Mesendoderm (in vitro differentiated cells): Measurements from ENCODE around the gene MTIF3. TPM values are rescaled to one million over a fixed set of nuclear protein-coding genes. Genes with fewer than 3 reads are reported as not detected.

ENCODE experiments used
- DNase-seq: peaks from one replicate; pipeline ENCODE4 v3.0.0; 2013
- H2AK5ac ChIP-seq: 2 replicates; pipeline ENCODE4 v1.6.1; 2013; ENCODE audit warnings: low read length, inconsistent platforms
- H2BK120ac ChIP-seq: 2 replicates; pipeline ENCODE4 v1.6.1; 2013; ENCODE audit warnings: low read depth, mild to moderate bottlenecking, low read length, moderate library complexity, mixed read lengths
- H2BK15ac ChIP-seq: replicated peaks from 2 replicates; pipeline ENCODE4 v1.6.1; 2013; ENCODE audit warnings: low read depth, mild to moderate bottlenecking, moderate library complexity
- H2BK5ac ChIP-seq: 2 replicates; pipeline ENCODE4 v1.6.1; 2013; ENCODE audit warnings: low read length, inconsistent platforms
- H3K18ac ChIP-seq: 2 replicates; pipeline ENCODE4 v1.6.1; 2013; ENCODE audit warnings: mild to moderate bottlenecking, low read length, mixed read lengths
- H3K23ac ChIP-seq: one replicate; pipeline ENCODE4 v1.6.1; 2013; ENCODE audit warnings: low read length
- H3K27ac ChIP-seq: 2 replicates; pipeline ENCODE4 v1.5.1; 2013; ENCODE audit warnings: low read depth, mild to moderate bottlenecking, inconsistent platforms, low read length, moderate library complexity
- H3K27me3 ChIP-seq: 2 replicates; pipeline ENCODE4 v1.6.1; 2013; ENCODE audit warnings: low read length, control low read depth, mild to moderate bottlenecking, inconsistent platforms; ENCODE audit not compliant: insufficient read depth, poor library complexity
- H3K36me3 ChIP-seq: 2 replicates; pipeline ENCODE4 v1.6.1; 2013; ENCODE audit warnings: low read length, inconsistent platforms; ENCODE audit not compliant: control insufficient read depth, insufficient read depth
- H3K4ac ChIP-seq: one replicate; pipeline ENCODE4 v1.6.1; 2013; ENCODE audit warnings: low read depth, mild to moderate bottlenecking, low read length, moderate library complexity
- H3K4me1 ChIP-seq: 2 replicates; pipeline ENCODE4 v1.6.1; 2013; ENCODE audit warnings: low read depth, low read length, inconsistent platforms; ENCODE audit not compliant: control insufficient read depth
- H3K4me2 ChIP-seq: 2 replicates; pipeline ENCODE4 v1.6.1; 2013; ENCODE audit warnings: low read length
- H3K4me3 ChIP-seq: 2 replicates; pipeline ENCODE4 v1.5.1; 2013; ENCODE audit warnings: mild to moderate bottlenecking, low read length
- H3K56ac ChIP-seq: one replicate; pipeline ENCODE4 v1.6.1; 2013; ENCODE audit warnings: low read length
- H3K79me1 ChIP-seq: 2 replicates; pipeline ENCODE4 v1.6.1; 2013; ENCODE audit warnings: low read length, inconsistent platforms
- H3K79me2 ChIP-seq: 2 replicates; pipeline ENCODE4 v1.6.1; 2013; ENCODE audit warnings: mild to moderate bottlenecking, low read length; ENCODE audit not compliant: control insufficient read depth, insufficient read depth
- H3K9ac ChIP-seq: 2 replicates; pipeline ENCODE4 v1.6.1; 2013; ENCODE audit warnings: low read length, inconsistent platforms
- H4K5ac ChIP-seq: one replicate; pipeline ENCODE4 v1.6.1; 2013; ENCODE audit warnings: low read length
- H4K8ac ChIP-seq: one replicate; pipeline ENCODE4 v1.6.1; 2013; ENCODE audit warnings: low read depth, mild to moderate bottlenecking, control low read depth, low read length, moderate library complexity
- WGBS: extraction: QIAGEN DNeasy Blood & Tissue Kit; methylation state at CpG from one replicate; pipeline ENCODE4 v1.1.7; 2013; ENCODE audit warnings: low lambda C conversion rate, missing lambda C conversion rate; ENCODE audit not compliant: insufficient coverage; ENCODE audit errors: extremely low coverage; 5-methylcytosine and 5-hydroxymethylcytosine counted together
- polyA plus RNA-seq, 2 experiments: library from polyadenylated mRNA; stranded (reverse); fragments of 200-250 nt; gene quantifications; one replicate each; pipeline ENCODE4 v1.2.3, GENCODE V29; 2013

Gene MTIF3
- polyA plus RNA-seq (2013, experiment 1 of 2): 58.2 TPM
- 58.0 TPM for polyA plus RNA-seq (2013, experiment 2 of 2)

GRCh38 chr13:27449936-27450828, at the start of gene MTIF3:
Gene MTIF3, minus strand, starts transcription at chr13:27450564. Its CDS starts 10,116 bp downstream, at chr13:27440448.
- Histone ChIP-seq H3K9ac (peak within 1 kb of the TSS; percentile 93), H4K5ac (no peak within 1 kb of the TSS), H3K79me1 (peaks cover 3% of the 10 kb centered on the region), H3K79me2 (peaks cover 2% of the 10 kb centered on the region), H3K36me3 (no peaks in the 10 kb centered on the region), H3K4me2 (peak within 1 kb of the TSS; percentile 57), H3K23ac (no peak within 1 kb of the TSS), H3K27me3 (no peaks in the 10 kb centered on the region), H4K8ac (no peak within 1 kb of the TSS), H3K56ac (peak within 1 kb of the TSS; percentile 91), H2AK5ac (no peak within 1 kb of the TSS), H3K4me1 (no peaks in the 10 kb centered on the region), H2BK5ac (peak within 1 kb of the TSS; percentile 41), H3K27ac (peak within 1 kb of the TSS; percentile 89), H2BK15ac (no peak within 1 kb of the TSS), H3K18ac (peak within 1 kb of the TSS; percentile 84), H2BK120ac (no peak within 1 kb of the TSS), H3K4ac (peak within 1 kb of the TSS; percentile 95), H3K4me3 (peak within 1 kb of the TSS; percentile 62)
- DNase-seq: peak; percentile 97
- no CpG with 5 or more reads among the region's 81 CpGs for WGBS

GRCh38 chr13:27497563-27498230, 47.3 kb upstream of the MTIF3 start:
- Histone ChIP-seq H3K9ac (no peak overlapping the region), H3K18ac (no peak overlapping the region), H4K8ac (no peak overlapping the region), H2AK5ac (no peak overlapping the region), H2BK120ac (no peak overlapping the region), H3K4me2 (no peak overlapping the region), H3K27ac (no peak overlapping the region), H3K36me3 (no peaks in the 10 kb centered on the region), H3K4ac (no peak overlapping the region), H2BK15ac (no peak overlapping the region), H3K23ac (no peak overlapping the region), H4K5ac (no peak overlapping the region), H3K79me2 (no peaks in the 10 kb centered on the region), H3K4me3 (no peak overlapping the region), H3K4me1 (no peaks in the 10 kb centered on the region), H3K27me3 (no peaks in the 10 kb centered on the region), H3K56ac (no peak overlapping the region), H3K79me1 (no peaks in the 10 kb centered on the region), H2BK5ac (no peak overlapping the region)
- WGBS: no CpG with 5 or more reads among the region's 11 CpGs
- no peak for DNase-seq

- Histone ChIP-seq H2AK5ac (no peak overlapping the region), H3K79me1 (no peaks in the 10 kb centered on the region), H3K36me3 (no peaks in the 10 kb centered on the region), H3K56ac (no peak overlapping the region), H3K23ac (no peak overlapping the region), H3K27me3 (no peaks in the 10 kb centered on the region), H3K79me2 (no peaks in the 10 kb centered on the region), H4K8ac (no peak overlapping the region), H2BK5ac (no peak overlapping the region), H3K4me2 (no peak overlapping the region), H2BK15ac (no peak overlapping the region), H3K4me3 (no peak overlapping the region), H3K18ac (no peak overlapping the region), H2BK120ac (no peak overlapping the region), H3K4me1 (no peaks in the 10 kb centered on the region), H3K27ac (no peak overlapping the region), H3K9ac (no peak overlapping the region), H4K5ac (no peak overlapping the region), H3K4ac (no peak overlapping the region)
- no peak for DNase-seq
- WGBS: no CpG with 5 or more reads among the region's 10 CpGs
Measured at GRCh38 chr13:27496536-27497273, 46.3 kb upstream of the MTIF3 start.

- H4K8ac ChIP-seq: no peak overlapping the region
- no peaks in the 10 kb centered on the region for H3K79me1 ChIP-seq
- H2BK15ac ChIP-seq: no peak overlapping the region
- no peak overlapping the region for H3K56ac ChIP-seq
- no peak overlapping the region for H2BK5ac ChIP-seq
- WGBS: no CpG with 5 or more reads among the region's 4 CpGs
- H3K27me3 ChIP-seq: no peaks in the 10 kb centered on the region
- no peak overlapping the region for H3K4me2 ChIP-seq
- no peak overlapping the region for H3K4ac ChIP-seq
- no peak overlapping the region for H4K5ac ChIP-seq
- no peaks in the 10 kb centered on the region for H3K4me1 ChIP-seq
- H3K4me3 ChIP-seq: no peak overlapping the region
- no peak overlapping the region for H2AK5ac ChIP-seq
- H3K79me2 ChIP-seq: no peaks in the 10 kb centered on the region
- H3K9ac ChIP-seq: no peak overlapping the region
- DNase-seq: no peak
- H3K36me3 ChIP-seq: no peaks in the 10 kb centered on the region
- H3K23ac ChIP-seq: no peak overlapping the region
- no peak overlapping the region for H2BK120ac ChIP-seq
- no peak overlapping the region for H3K18ac ChIP-seq
- no peak overlapping the region for H3K27ac ChIP-seq
Measured at GRCh38 chr13:27496006-27496405, 45.6 kb upstream of the MTIF3 start.

GRCh38 chr13:27495551-27495950, 45.2 kb upstream of the MTIF3 start:
- Histone ChIP-seq H3K9ac (no peak overlapping the region), H4K5ac (no peak overlapping the region), H3K4me1 (no peaks in the 10 kb centered on the region), H3K18ac (no peak overlapping the region), H2BK120ac (no peak overlapping the region), H2BK15ac (no peak overlapping the region), H3K27me3 (no peaks in the 10 kb centered on the region), H2AK5ac (no peak overlapping the region), H3K23ac (no peak overlapping the region), H3K4me2 (no peak overlapping the region), H3K27ac (no peak overlapping the region), H3K79me1 (no peaks in the 10 kb centered on the region), H2BK5ac (no peak overlapping the region), H3K4ac (no peak overlapping the region), H3K4me3 (no peak overlapping the region), H3K79me2 (no peaks in the 10 kb centered on the region), H4K8ac (no peak overlapping the region), H3K36me3 (no peaks in the 10 kb centered on the region), H3K56ac (no peak overlapping the region)
- WGBS: no CpG with 5 or more reads among the region's 3 CpGs
- DNase-seq: no peak
